ENCODE data around the gene GLIPR2.
A peak's percentile ranks its signal among the peaks of the same experiment; 100 is the strongest.

Gene GLIPR2

GRCh38 chr9:36137392-36138004 is 965 bp downstream of the GLIPR2 start:
- peak overlapping the region; percentile 64 for H3K9ac ChIP-seq (ENCODE audit: insufficient read length)
- H3K27ac ChIP-seq: no peak overlapping the region
- no peak for TF ChIP-seq FOXP2 (optimal IDR thresholded peaks at IDR 0.05; ENCODE audit: control extremely low read depth, extremely low read length, insufficient read depth)
- no peak for TF ChIP-seq POLR2AphosphoS5 (IDR thresholded peaks at IDR 0.05; ENCODE audit: borderline replicate concordance, low read depth, low read length)
- TF ChIP-seq EZH2 (IDR thresholded peaks at IDR 0.05): no peak
- H3K9me3 ChIP-seq (ENCODE audit: low read depth, low read length): no peaks in the 10 kb centered on the region
- no peak for DNase-seq (ENCODE audit: low read depth, low spot score)
- H3K36me3 ChIP-seq (ENCODE audit: insufficient read depth, low read length): no peaks in the 10 kb centered on the region
- H3K4me3 ChIP-seq: peak overlapping the region; percentile 90

DNA sequence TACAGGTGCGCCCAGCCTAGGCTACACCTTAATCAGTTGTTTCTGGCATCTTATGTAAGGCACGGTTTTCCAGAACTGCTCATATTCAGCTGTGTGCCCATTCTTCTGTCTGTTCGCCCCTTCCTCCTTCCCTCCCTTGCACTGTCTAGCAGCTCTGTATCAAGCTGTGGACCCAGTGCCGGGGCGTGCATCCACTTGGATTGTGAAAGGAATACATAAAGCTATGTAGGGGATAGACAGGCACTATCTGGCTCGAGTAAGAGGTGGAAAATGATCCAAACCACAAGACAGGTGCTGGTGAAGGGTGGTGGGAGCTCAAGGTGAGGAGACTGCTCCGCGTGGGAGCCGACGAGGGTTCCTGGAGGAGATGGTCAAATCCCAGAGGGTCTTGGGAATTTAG is 2.0 kb downstream of the GLIPR2 start:
- no peak overlapping the region for H3K9ac ChIP-seq (ENCODE audit: insufficient read length)
- no peak for DNase-seq (ENCODE audit: low read depth, low spot score)

GRCh38 chr9:36138901-36139300 is 2.4 kb downstream of the GLIPR2 start:
- Histone ChIP-seq H3K9ac (ENCODE audit: insufficient read length) (no peak overlapping the region), H3K27ac (no peak overlapping the region), H3K36me3 (ENCODE audit: insufficient read depth, low read length) (no peaks in the 10 kb centered on the region), H3K9me3 (ENCODE audit: low read depth, low read length) (no peaks in the 10 kb centered on the region), H3K4me3 (no peak overlapping the region)
- TF ChIP-seq POLR2AphosphoS5 (IDR thresholded peaks at IDR 0.05; ENCODE audit: borderline replicate concordance, low read depth, low read length) (no peak), EZH2 (IDR thresholded peaks at IDR 0.05) (no peak), FOXP2 (optimal IDR thresholded peaks at IDR 0.05; ENCODE audit: control extremely low read depth, extremely low read length, insufficient read depth) (no peak)
- no peak for DNase-seq (ENCODE audit: low read depth, low spot score)

More for the DNA sequence above, 2.0 kb downstream of the GLIPR2 start:
- no peak overlapping the region for H3K4me3 ChIP-seq
- H3K36me3 ChIP-seq (ENCODE audit: insufficient read depth, low read length): no peaks in the 10 kb centered on the region
- no peak overlapping the region for H3K27ac ChIP-seq
- H3K9me3 ChIP-seq (ENCODE audit: low read depth, low read length): no peaks in the 10 kb centered on the region
- no peak for TF ChIP-seq EZH2 (IDR thresholded peaks at IDR 0.05)
- TF ChIP-seq FOXP2 (optimal IDR thresholded peaks at IDR 0.05; ENCODE audit: control extremely low read depth, extremely low read length, insufficient read depth): no peak
- no peak for TF ChIP-seq POLR2AphosphoS5 (IDR thresholded peaks at IDR 0.05; ENCODE audit: borderline replicate concordance, low read depth, low read length)

DNA sequence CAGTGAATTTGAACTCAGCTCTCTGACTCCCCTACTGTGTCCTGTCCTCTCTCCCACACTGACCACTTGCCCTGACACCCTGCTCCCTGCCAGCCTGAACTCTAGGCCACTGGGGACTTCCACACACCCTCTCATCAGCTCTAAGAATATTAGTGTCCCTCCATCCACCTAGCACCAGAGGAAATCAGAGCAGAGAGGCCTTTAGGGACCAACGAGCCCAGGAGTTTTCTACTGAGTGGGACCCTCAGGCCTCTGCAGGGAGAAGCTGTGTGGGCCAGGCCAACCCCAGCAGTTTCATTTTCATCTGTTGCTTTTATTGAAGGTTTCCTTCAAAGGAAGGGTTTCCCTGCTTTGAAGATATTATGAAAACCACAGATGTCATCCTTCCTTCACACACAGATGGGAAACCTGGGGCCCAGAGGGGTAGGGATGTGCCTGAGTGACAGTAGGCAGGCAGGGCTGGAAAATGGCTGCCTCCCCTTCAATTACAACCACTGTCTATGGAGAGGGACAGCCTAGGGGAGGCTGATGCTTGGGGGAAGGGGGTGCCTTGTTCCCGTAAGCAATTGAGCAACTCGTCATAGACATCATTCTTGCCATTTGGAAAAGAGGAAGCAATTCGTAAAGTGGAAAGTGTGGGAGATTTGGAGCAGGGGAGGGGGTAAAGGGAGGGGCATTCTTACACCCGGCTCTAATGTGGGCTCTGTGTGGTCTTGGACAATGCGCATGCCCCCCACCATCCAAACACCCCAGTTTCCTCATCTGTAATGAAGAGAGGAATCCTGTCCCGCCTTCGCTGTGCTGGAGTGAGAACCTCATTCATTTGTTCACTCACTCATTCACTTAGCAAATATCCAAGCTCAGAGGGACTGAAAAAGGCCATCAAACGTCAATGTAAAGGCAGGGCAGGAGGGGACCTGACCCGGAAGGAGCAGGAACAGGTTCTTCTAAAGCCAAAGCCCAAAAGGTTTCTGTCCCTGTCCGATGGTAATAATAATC is 3.9 kb downstream of the GLIPR2 start:
- TF ChIP-seq POLR2AphosphoS5 (IDR thresholded peaks at IDR 0.05; ENCODE audit: borderline replicate concordance, low read depth, low read length): no peak
- no peak for TF ChIP-seq FOXP2 (optimal IDR thresholded peaks at IDR 0.05; ENCODE audit: control extremely low read depth, extremely low read length, insufficient read depth)
- TF ChIP-seq EZH2 (IDR thresholded peaks at IDR 0.05): no peak
- no peaks in the 10 kb centered on the region for H3K9me3 ChIP-seq (ENCODE audit: low read depth, low read length)
- H3K4me3 ChIP-seq: no peak overlapping the region
- H3K27ac ChIP-seq: no peak overlapping the region
- H3K36me3 ChIP-seq (ENCODE audit: insufficient read depth, low read length): no peaks in the 10 kb centered on the region
- no peak for DNase-seq (ENCODE audit: low read depth, low spot score)
- H3K9ac ChIP-seq (ENCODE audit: insufficient read length): no peak overlapping the region

GRCh38 chr9:36141288-36141687 is 4.8 kb downstream of the GLIPR2 start:
- TF ChIP-seq POLR2AphosphoS5 (IDR thresholded peaks at IDR 0.05; ENCODE audit: borderline replicate concordance, low read depth, low read length) (no peak), FOXP2 (optimal IDR thresholded peaks at IDR 0.05; ENCODE audit: control extremely low read depth, extremely low read length, insufficient read depth) (no peak), EZH2 (IDR thresholded peaks at IDR 0.05) (no peak)
- no peak overlapping the region for H3K27ac ChIP-seq
- H3K9ac ChIP-seq (ENCODE audit: insufficient read length): no peak overlapping the region
- no peaks in the 10 kb centered on the region for H3K36me3 ChIP-seq (ENCODE audit: insufficient read depth, low read length)
- no peak for DNase-seq (ENCODE audit: low read depth, low spot score)
- H3K9me3 ChIP-seq (ENCODE audit: low read depth, low read length): no peaks in the 10 kb centered on the region
- no peak overlapping the region for H3K4me3 ChIP-seq

DNA sequence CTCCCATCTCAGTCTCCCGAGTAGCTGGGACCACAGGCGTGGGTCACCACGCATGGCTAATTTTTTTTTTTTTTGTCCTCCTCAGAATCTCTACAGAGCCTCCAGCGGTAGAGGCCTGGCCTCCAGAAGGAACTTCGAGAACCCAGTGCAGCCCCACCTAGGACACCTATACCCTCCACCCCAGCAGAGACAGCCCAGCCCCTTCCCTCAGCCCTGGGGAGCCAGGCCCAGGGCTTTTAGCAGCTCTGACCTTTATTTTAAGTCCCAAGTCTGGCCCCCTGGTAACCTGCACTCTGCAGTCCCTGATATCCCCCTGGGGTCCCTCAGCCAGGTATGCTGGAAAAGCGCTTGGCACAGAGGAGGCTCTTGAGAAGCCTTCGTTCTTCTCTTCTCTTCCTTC is 5.2 kb downstream of the GLIPR2 start:
- TF ChIP-seq POLR2AphosphoS5 (IDR thresholded peaks at IDR 0.05; ENCODE audit: borderline replicate concordance, low read depth, low read length): no peak
- TF ChIP-seq EZH2 (IDR thresholded peaks at IDR 0.05): no peak
- TF ChIP-seq FOXP2 (optimal IDR thresholded peaks at IDR 0.05; ENCODE audit: control extremely low read depth, extremely low read length, insufficient read depth): no peak
- no peak overlapping the region for H3K4me3 ChIP-seq
- no peak overlapping the region for H3K27ac ChIP-seq
- no peaks in the 10 kb centered on the region for H3K36me3 ChIP-seq (ENCODE audit: insufficient read depth, low read length)
- no peaks in the 10 kb centered on the region for H3K9me3 ChIP-seq (ENCODE audit: low read depth, low read length)
- H3K9ac ChIP-seq (ENCODE audit: insufficient read length): no peak overlapping the region
- DNase-seq (ENCODE audit: low read depth, low spot score): no peak

DNA sequence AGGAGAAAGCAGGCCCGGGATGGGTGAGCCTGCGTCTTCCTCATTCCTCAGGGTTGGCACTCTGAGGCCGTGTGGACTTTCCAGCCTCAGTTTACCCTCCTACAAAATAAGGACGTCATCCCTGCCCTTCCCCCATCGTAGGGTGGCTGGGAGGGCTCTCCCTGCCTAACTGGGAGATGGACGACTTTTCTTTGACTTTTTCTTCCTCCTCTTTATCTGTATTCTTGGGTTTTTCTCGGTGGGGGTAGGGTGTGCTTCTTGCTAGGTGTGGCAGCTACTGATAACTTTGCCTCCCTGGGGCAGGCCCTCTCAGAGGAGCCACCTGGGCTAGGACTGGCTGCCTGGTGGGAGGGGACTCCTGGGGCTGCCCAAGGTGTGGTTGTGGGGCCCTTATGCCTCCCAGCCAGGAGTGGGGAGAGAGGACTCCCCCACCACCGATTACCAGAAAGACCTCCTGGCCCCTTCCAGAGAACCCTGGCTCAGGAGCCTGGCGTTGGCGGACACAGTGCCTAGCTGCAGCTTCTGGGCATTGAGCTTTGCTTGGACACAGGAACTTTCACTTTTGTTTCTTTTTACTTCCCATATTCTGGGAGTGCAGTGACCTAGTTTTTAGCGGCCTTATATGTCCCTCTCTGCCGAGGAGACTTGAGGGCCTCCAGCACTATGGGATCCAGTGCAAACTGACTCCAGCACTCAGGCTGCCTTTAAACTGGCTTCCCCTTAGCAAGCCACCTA is 6.1 kb downstream of the GLIPR2 start:
- no peak for TF ChIP-seq EZH2 (IDR thresholded peaks at IDR 0.05)
- TF ChIP-seq FOXP2 (optimal IDR thresholded peaks at IDR 0.05; ENCODE audit: control extremely low read depth, extremely low read length, insufficient read depth): no peak
- no peak for TF ChIP-seq POLR2AphosphoS5 (IDR thresholded peaks at IDR 0.05; ENCODE audit: borderline replicate concordance, low read depth, low read length)
- no peak overlapping the region for H3K4me3 ChIP-seq
- H3K9me3 ChIP-seq (ENCODE audit: low read depth, low read length): no peaks in the 10 kb centered on the region
- no peak for DNase-seq (ENCODE audit: low read depth, low spot score)
- H3K27ac ChIP-seq: no peak overlapping the region
- no peak overlapping the region for H3K9ac ChIP-seq (ENCODE audit: insufficient read length)
- H3K36me3 ChIP-seq (ENCODE audit: insufficient read depth, low read length): no peaks in the 10 kb centered on the region

- no peaks in the 10 kb centered on the region for H3K9me3 ChIP-seq (ENCODE audit: low read depth, low read length)
- no peak for DNase-seq (ENCODE audit: low read depth, low spot score)
- H3K36me3 ChIP-seq (ENCODE audit: insufficient read depth, low read length): no peaks in the 10 kb centered on the region
- no peak overlapping the region for H3K27ac ChIP-seq
- no peak overlapping the region for H3K9ac ChIP-seq (ENCODE audit: insufficient read length)
- no peak overlapping the region for H3K4me3 ChIP-seq
- TF ChIP-seq POLR2AphosphoS5 (IDR thresholded peaks at IDR 0.05; ENCODE audit: borderline replicate concordance, low read depth, low read length): no peak
- TF ChIP-seq EZH2 (IDR thresholded peaks at IDR 0.05): no peak
- no peak for TF ChIP-seq FOXP2 (optimal IDR thresholded peaks at IDR 0.05; ENCODE audit: control extremely low read depth, extremely low read length, insufficient read depth)
These were observed 6.7 kb downstream of the GLIPR2 start for GRCh38 chr9:36143245-36143641.
